ENCODE data around the gene OR2D2.
"Not testable (repeated sequence)": the region's sequence is repeated elsewhere in the genome, so short reads cannot be mapped to it uniquely, and the experiment has no call there.

The OR2D2 gene, protein sequence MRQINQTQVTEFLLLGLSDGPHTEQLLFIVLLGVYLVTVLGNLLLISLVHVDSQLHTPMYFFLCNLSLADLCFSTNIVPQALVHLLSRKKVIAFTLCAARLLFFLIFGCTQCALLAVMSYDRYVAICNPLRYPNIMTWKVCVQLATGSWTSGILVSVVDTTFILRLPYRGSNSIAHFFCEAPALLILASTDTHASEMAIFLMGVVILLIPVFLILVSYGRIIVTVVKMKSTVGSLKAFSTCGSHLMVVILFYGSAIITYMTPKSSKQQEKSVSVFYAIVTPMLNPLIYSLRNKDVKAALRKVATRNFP

DNA sequence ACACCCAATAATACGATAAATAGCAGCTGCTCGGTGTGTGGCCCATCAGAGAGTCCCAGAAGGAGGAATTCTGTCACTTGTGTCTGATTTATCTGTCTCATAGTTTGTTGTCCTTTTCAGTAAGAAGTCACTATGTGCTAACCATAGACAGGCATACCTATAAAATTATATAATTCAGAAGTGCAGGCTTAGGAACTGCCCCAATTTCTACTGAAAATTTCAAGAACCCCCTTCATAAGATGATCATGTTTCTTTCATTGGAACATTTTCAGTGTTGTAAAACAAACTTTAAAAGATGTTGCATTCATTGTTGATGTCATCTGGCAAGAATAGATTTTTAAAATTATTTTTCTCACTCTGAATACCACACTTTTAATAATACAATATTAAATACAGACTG is at the start of gene OR2D2:
Gene OR2D2 (minus strand): TSS at position 101 of the 400 bp plus-strand sequence. CDS start 0 bp downstream, at position 101.
- DNase-seq, result no peak

DNA sequence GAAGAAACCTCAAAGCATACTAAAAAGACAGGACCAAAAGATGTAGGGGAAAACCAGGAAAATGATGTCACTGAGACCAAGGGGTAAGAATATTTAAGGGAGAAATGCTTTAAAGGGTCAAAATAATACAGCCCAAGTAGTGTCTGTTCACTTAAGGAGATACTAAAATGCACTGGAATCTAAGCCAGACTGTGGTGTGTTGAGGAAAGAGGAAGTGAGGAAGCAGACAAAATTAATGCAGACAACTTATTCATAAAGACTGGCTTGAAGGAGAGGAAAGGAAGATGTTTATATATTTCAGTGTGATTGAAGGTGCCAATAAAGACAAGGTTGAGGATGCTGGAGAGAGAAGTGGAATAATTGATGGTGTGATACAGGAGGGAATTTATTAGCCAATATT is 49.7 kb upstream of the OR2D2 start:
- DNase-seq, result no peak

DNA sequence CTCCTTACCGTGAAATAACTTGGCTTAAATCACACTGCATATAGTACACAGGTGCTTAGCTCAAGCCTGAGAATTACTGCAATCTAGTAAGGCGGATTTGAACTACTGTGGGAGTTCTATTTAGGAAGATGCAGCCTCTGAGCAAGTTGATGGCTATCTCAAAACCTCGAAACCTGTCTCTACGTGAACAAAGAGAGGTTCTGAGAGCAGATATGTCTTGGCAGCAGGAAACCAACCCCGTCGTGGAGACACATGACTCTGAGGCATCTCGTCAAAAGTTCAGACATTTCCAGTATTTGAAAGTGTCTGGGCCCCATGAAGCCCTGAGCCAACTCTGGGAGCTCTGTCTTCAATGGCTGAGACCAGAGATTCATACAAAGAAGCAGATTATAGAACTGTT is 39.8 kb upstream of the OR2D2 start:
- DNase-seq, result no peak

DNA sequence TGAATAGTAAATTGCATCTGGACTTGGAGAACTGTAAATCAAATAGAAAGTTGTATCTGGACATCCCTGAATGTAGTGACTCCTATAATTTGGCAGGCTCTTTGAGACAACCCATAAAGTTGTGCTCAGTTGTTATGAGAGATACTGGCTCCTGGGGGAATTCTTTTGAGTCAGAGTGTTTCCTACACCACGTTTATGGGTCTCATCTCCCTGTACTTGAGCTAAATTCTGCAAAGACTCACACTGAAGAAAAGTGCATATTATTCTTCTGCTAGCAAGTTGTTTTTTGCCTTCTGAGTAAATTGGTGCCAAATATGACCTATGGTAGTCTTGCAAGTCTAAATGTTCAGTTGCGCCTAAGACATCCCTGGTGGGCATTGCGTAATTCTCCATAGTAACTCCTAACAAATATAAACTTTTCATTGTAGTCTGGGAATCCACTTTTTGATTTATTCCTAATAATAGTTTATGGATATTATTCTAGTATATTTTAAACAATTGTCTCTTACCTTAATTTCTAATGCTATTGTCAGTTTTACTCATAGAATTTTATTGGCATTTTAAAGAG is 38.9 kb upstream of the OR2D2 start:
- DNase-seq, result no peak

DNA sequence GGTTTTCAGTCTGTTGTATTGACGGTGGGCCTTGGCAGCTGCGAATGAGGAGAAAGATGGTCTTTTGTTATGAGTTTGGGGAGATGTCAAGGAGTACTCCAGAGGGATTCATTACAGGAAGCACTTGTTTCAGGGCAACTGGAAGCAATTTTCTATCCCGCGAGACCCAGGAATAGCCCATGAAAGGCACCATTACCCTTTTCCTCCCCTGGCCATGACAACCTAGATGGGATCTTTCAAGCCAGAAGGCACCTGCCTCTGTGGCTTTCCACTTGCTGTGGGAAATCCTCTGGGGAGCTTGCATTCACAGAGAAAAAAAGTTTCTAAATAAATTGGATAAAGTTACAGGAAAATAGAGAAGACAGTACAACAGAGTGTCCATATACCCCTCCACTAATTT is 36.6 kb upstream of the OR2D2 start:
- DNase-seq, result no peak

DNA sequence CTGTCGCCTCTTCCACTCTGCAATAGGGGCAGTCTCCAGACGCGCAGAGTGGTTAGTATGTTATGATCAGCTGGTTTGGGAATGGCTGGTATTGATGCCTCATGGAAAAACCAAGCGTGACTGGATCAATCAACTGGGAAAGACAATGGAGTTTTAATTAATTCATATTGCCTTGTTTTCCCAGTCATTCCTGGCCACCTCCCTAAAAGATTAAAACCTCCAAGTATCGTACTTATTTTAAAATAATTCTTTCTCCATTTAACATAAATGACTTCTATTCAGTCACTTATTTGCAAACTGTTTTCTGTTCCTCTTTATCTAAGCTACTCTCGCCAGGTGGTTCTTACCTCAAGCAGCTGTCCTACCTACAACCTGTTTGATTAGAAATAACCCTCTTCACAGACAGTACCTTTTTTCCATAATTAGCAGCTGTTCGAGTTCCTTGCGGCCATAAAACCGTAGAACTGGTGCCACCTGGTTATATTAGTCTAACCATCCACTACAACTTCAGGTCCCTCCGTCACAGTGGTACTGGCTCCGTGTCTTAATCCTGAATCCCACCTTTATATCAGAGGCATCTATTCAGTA is 34.8 kb upstream of the OR2D2 start:
- no peak for DNase-seq

DNA sequence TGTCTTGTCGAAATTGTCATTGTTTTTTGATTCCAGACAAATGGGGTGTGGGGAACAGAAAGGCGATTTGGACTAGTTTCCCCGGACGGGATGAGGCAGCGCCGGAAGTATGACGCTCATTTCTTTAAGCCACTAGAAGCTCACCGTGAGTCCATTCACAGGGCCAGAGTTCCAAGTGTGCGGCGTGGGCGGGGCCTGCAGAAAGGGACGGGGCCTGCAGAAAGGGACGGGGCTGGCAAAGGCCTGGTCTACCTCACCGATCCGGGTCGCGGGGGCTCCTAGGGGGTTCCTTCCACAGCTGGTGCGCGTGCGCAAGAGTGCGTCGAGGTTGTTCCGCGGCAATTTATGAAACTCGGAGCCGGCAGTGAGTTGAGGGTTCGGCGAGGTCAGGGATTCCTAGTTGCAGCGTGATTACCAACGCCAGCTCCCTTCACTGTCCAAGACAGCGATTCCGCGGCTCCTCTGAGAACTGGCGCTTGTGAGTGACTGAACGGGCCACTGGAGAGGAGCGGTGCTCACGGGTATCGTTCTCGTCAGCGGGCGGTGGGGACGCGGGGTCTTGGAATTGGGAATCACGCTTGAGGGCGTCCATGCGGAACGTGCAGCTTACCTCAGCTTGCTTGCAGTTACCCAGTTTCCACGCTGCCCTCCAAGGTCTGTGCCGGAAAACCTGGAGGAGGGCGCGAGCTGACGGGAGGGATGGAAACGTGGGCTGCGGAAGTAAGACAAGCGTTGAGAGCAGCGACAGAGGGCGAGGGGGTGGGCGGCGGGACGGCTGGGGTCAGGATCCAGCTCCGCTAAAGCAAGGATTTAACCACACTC is 34.1 kb upstream of the OR2D2 start, which contains the start of gene ZNF215:
Gene ZNF215 (plus strand): TSS at position 219 of the 822 bp plus-strand sequence. CDS start 5,847 bp downstream, outside the sequence.
- DNase-seq, result peak; percentile 85

DNA sequence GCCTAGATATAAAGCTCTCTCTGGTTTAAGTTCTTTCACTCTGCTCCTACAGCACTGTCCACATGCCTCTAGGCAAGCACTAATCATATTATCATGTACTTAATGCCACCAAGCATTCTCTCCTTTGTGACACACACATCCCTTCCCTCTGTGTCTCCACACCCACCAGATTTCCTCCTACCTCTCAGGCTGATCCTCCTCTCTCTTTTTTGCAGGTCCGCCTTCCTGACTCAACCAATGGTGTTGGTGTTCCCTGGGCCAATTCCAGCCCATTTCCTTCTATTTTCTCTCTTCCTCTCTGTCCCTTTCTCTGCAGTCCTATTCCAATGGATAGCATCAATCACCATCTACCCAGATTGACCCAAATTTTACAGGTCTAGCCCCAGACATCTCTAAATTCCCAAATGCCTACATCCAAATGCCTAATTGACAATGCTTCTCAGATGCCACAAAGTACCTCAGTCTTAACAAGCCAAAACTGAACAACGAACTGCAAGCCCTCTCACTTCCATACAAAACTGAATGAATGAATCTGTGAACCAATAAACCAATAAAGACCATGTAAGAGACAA is 33.4 kb upstream of the OR2D2 start:
- DNase-seq, result peak; percentile 4

DNA sequence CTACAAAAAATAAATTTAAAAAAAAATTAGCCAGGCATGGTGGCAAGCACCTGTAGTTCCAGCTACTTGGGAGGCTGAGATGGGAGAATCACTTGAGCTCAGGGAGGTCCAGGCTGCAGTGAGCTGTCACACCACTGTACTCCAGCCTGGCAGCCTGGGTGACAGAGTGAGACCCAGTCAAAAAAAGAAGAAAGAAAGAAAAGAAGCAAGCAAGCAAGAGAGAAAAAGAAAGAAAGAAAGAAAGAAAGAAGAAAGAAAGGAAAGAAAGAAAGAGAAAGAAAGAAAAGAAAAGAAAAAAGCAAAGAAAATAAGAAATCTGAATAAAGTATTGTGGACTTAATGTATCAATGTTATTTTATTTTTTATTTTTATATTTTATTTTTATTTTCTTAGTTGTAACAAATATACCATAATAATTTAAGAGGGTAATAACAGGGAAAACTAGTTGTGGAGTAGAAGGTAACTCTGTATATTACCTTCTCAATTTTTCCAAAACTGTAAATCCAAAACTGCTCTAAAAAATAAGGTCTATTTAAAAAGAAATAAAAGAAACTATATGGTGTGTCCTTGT is 32.8 kb upstream of the OR2D2 start:
- no peak for DNase-seq

DNA sequence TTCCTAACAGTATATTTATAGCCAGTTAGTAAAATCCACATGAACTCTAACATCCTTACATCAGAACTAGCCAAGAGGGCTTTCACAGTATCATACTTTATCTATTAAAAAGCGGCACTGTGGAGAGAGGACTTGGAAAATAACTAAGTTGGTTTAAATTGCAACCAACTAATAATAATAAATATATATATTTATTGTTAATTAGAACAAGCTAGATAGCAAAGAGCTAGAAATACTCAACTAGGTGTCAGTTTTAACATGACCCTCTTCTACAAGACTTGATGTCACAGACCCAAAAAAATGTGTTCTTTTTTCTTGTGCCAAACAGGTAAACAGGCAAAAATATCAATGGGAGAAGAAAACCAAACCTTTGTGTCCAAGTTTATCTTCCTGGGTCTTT is 28.4 kb upstream of the OR2D2 start, which contains the start of gene OR2D3:
Gene OR2D3 (plus strand): TSS at position 301 of the 400 bp plus-strand sequence. CDS start 0 bp downstream, at position 301.
- DNase-seq, result no peak

DNA sequence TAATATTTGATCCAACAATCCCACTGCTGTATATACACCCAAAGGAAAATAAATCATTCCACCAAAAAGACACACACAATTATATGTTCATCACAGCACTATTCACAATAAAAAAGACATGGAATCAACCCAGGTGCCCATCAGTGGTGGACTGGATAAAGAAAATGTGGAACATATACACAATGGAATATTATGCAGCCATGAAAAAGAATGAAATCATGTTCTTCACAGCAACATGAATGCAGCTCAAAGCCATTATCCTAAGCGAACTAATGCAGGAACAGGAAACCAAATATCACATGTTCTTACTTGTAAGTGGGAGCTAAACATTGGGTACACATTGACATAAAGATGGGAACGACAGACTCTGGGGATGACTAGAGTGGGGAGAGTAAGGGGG is 27.4 kb upstream of the OR2D2 start:
- no peak for DNase-seq

DNA sequence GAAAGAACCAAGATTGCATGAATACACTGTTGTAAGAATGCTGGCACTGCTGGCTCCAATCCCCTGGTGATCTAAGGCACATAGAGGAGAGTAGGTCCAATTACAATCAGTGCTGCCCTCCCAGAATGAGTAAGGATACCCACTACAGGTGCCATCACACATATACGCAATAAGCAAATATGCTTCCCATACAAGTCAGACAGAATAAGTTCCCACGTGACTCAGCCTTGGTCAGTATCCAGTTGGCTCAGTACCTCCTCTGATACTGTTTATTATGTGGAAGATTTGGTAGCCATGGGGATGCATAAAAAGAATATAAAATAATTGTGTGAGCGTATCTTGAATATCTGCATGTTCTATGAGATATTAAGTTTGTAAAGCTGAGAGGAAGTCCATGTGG is 19.6 kb upstream of the OR2D2 start:
- no peak for DNase-seq

DNA sequence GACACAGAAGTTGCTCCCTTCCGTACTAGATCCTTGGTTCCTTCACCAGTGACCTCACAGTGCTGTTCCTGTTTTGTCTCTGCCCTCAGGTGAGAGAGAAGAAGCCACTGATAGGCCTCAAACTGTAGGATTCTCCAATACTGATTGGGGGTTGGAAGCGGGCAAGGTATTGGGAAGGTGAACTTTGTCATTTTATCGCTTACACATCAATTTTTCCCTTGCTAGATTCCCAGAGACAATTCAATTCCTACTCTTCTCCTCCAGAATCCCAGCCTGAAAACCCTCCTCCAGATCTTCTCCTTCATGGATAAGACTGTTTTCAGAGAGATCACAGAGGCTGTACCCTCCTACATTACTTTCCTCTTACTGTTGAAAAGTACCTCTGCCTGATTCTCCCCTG is 19.1 kb upstream of the OR2D2 start:
- no peak for DNase-seq

DNA sequence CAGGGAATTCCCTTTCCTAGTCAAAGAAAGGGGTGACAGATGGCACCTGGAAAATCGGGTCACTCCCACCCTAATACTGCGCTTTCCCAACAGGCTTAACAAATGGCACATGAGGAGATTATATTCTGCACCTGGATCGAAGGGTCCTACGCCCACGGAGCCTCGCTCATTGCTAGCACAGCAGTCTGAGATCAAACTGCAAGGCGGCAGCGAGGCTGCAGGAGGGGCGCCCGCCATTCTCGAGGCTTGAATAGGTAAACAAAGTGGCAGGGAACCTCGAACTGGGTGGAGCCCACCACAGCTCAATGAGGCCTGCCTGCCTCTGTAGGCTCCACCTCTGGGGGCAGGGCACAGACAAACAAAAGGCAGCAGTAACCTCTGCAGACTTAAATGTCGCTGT is 12.5 kb upstream of the OR2D2 start:
- not testable (repeated sequence) for DNase-seq

DNA sequence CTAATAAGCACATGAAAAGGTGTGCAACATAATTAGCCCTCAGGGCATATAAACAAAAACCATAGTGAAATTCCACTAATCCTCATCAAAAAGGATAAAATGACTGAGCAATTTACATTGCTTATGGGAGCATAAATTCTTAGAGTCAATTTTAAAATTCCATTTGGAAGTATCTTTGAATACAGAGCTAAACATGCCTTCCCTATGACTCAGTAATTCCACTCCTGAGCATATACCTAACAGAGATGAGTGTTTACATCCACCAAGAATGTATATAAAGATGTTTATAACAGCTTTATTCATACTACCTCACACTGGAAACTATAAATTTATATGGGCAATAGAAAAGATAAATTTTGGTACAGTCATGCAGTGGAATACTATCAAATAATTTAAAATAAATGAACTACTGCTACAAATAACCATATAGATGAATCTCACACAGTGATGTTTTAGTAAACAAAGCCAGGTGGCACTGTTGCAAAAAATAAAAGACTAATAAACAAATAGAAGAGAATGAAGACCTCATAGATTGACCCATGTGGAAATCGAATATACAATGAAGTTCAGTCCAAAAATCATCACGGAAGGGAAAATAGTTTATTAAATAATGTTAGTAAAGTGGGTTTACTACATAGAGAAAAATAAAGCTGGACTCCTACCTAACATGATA is 8.2 kb upstream of the OR2D2 start:
- DNase-seq, result no peak

DNA sequence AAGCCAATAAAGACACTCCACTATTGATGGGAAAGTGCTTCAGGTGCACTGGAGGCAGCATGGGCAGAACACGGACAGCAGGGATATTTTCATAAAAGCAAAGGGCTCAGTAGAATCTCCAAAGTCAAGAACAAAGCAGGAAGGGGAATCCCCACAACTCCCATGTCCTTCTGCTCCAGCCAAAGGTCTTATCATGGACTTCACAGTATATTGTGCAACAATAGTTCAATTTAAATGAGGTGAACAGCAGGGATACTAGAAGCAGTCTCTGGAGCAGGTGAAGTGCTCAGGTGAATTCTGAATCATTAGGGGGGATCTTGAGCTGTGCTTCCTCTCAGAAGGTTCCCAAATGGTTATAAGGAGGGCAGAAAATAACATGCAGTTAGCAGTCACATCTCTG is 6.6 kb upstream of the OR2D2 start:
- DNase-seq, result no peak

DNA sequence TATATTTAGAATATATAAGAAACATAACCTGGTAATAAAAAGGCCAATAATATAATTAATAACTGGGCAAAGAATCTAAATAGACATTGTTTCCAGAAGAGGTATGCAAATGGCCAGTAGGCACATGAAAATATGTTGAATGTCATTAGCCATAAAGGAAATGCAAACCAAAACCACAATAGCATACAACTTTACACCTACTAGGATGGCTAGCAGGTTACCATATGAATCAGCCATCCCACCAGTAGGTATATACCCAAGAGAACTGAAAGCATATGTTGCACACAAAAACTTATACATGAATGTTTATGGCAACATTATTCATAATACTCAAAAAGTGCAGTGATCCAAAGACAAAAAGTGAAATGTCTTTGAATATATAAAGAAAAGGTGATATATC is 2.7 kb upstream of the OR2D2 start:
- no peak for DNase-seq

DNA sequence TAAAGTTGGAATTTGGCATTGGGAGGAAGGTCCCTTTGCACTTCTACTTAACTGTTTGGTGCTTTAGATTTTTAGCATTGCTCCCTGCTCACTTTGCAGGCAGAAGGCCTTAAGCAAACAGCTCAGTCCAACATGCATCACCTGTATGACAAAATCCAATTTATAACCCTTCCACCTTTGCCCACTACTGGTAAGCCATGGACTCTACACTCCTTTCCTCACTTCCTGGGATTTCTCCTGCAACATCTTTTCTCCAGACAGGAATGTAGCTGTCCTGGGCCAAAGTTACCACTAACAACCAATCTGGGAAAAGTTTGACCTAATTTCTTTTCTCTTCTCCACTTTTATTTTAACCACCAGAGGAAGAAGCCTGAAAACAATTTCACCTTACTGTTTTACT is 1.8 kb upstream of the OR2D2 start:
- DNase-seq, result no peak

DNA sequence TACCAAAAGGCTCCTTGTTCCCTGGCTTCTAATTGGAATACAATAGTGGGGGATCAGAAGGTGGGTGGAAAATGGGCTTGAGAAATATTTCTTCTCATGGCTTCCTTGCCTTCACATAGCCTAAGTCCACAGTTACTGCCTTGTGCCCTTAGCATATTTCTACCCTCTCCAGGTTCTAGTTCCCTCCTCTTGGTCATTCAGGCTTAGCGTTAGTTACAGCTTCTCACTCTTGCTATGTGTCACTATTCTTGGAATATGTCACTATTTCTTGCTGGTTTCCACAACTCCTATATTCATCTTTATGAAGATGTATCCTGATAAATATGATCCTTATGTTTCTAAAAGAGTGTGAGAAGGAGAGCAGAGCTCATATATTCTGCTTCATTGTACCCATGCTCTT is 2.5 kb downstream of the OR2D2 start:
- no peak for DNase-seq

DNA sequence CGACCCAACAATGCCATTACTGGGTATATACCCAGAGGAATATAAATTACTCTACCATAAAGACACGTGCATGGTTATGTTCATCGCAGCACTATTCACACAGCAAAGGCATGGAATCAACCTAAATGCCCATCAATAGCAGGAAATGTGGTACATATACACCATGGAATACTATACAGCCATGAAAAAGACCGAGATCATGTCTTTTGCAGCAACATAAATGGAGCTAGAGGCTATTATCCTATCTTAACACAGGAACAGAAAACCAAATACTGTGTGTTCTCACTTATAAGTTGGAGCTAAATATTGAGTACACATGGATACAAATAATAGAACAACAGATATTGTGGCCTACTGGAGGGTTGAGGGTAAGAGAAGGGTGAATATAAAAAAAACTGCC is 3.5 kb downstream of the OR2D2 start:
- no peak for DNase-seq

DNA sequence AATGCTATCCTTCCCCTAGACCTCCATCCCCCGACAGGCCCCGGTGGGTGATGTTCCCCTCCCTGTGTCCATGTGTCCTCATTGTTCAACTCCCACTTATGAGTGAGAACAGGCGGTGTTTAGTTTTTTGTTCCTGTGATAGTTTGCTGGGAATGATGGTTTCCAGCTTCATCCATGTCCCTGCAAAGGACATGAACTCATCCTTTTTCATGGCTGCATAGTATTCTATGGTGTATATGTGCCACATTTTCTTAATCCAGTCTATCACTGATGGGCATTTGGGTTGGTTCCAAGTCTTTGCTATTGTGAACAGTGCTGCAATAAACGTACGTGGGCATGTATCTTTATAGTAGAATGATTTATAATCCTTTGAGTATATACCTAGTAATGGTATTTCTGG is 4.6 kb downstream of the OR2D2 start:
- DNase-seq, result not testable (repeated sequence)

DNA sequence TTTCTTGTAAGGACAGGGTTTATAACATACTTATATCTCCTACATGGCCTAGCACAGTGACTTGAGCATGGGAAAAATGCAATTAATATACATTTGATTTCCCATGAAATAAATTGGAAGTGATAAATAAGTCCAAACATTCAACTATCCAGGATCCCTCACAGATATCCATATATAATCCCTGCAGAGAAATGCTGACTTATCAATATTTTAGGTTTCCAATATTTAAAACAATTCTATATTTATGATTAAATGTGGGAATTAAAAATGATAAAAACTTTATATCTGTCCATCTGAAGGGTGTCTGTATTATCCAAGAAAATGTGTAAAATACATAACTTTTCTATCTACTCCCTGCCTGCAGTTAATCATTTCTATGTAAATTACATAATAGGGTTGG is 9.5 kb downstream of the OR2D2 start:
- no peak for DNase-seq
